K562 (cell line): ENCODE results near the gene STARD8.

Experiments used
- FOS ChIP-seq: IDR thresholded peaks from 3 replicates; pipeline ENCODE4 v1.6.1; 2011; ENCODE audit not compliant: insufficient read length; ENCODE audit errors: extremely low read depth
- JUNB ChIP-seq: fragments of 450-650 bp; formaldehyde crosslinking; conservative IDR thresholded peaks from 2 replicates; pipeline ENCODE4 v1.4.0; 2020; ENCODE audit warnings: mild to moderate bottlenecking
- POLR2AphosphoS5 ChIP-seq: IDR thresholded peaks from 2 replicates; pipeline ENCODE4 v1.6.1; 2011; ENCODE audit warnings: mild to moderate bottlenecking, low read depth, low read length, moderate library complexity; ENCODE audit not compliant: control insufficient read depth, insufficient read depth
- POLR2G ChIP-seq: fragments of 200-400 bp; formaldehyde crosslinking; IDR thresholded peaks from 2 replicates; pipeline ENCODE4 v1.6.1; 2017; ENCODE audit warnings: low read depth, mild to moderate bottlenecking, antibody characterized with exemption, low read length, moderate library complexity
- ZNF121 ChIP-seq: sonication (generic); formaldehyde crosslinking; conservative IDR thresholded peaks from 2 replicates; pipeline ENCODE4 v1.8.0; 2022; ENCODE audit warnings: missing genetic modification reagents
- TF ChIP-seq, protein P1 (sequence below), 2 experiments: fragments of 450-650 bp; formaldehyde crosslinking in 1 of 2; IDR thresholded peaks; 2 replicates each; pipeline versions ENCODE4 v1.4.0 to v1.6.1; 2014 to 2020; ENCODE audit warnings: mild to moderate bottlenecking in 2 of 2, borderline replicate concordance in 1 of 2, low read depth in 1 of 2
- TF ChIP-seq, protein P2 (sequence below), 3 experiments: IDR thresholded peaks in 2 of 3; conservative IDR thresholded peaks in 1 of 3; 2 replicates each; pipeline ENCODE4 v1.5.1; 2011 to 2012; ENCODE audit warnings: low read length in 3 of 3, mild to moderate bottlenecking in 3 of 3, control low read depth in 2 of 3, improper control_type of control experiment in 1 of 3, inconsistent platforms in 1 of 3, low read depth in 1 of 3, mixed read lengths in 1 of 3, moderate library complexity in 1 of 3; ENCODE audit not compliant: insufficient read depth in 2 of 3

DNA sequence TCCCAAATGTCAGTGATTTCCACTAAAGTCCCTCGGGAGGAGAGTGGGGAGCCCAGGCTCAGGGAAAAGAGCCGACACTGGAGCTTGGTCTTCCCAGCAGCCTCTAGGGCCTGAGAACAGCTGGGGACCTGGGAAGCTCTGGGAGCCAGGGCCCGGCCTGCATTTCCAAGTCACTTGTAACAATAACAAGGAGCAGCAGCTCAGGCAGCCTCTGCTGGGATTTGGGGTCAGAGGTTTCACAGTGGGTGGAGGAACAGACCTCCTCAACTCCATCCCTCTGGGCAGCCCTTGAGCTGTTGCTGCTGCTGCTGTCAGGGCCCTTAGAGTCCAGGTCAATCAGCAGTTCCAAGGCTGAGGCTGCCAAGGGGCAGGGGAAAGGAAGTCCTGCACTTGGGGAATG, 11.1 kb downstream of the STARD8 start:
- TF ChIP-seq JUNB (no peak), FOS (no peak), POLR2AphosphoS5 (no peak), POLR2G (no peak), ZNF121 (CRISPR knock-in tag) (no peak)
- TF ChIP-seq, protein P1, sequence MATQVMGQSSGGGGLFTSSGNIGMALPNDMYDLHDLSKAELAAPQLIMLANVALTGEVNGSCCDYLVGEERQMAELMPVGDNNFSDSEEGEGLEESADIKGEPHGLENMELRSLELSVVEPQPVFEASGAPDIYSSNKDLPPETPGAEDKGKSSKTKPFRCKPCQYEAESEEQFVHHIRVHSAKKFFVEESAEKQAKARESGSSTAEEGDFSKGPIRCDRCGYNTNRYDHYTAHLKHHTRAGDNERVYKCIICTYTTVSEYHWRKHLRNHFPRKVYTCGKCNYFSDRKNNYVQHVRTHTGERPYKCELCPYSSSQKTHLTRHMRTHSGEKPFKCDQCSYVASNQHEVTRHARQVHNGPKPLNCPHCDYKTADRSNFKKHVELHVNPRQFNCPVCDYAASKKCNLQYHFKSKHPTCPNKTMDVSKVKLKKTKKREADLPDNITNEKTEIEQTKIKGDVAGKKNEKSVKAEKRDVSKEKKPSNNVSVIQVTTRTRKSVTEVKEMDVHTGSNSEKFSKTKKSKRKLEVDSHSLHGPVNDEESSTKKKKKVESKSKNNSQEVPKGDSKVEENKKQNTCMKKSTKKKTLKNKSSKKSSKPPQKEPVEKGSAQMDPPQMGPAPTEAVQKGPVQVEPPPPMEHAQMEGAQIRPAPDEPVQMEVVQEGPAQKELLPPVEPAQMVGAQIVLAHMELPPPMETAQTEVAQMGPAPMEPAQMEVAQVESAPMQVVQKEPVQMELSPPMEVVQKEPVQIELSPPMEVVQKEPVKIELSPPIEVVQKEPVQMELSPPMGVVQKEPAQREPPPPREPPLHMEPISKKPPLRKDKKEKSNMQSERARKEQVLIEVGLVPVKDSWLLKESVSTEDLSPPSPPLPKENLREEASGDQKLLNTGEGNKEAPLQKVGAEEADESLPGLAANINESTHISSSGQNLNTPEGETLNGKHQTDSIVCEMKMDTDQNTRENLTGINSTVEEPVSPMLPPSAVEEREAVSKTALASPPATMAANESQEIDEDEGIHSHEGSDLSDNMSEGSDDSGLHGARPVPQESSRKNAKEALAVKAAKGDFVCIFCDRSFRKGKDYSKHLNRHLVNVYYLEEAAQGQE (IDR thresholded peaks at IDR 0.05; ENCODE audit: borderline replicate concordance): no peak
- TF ChIP-seq, protein P1 (CRISPR knock-in tag; IDR thresholded peaks at IDR 0.05; ENCODE audit: low read depth): no peak
- TF ChIP-seq, protein P2, sequence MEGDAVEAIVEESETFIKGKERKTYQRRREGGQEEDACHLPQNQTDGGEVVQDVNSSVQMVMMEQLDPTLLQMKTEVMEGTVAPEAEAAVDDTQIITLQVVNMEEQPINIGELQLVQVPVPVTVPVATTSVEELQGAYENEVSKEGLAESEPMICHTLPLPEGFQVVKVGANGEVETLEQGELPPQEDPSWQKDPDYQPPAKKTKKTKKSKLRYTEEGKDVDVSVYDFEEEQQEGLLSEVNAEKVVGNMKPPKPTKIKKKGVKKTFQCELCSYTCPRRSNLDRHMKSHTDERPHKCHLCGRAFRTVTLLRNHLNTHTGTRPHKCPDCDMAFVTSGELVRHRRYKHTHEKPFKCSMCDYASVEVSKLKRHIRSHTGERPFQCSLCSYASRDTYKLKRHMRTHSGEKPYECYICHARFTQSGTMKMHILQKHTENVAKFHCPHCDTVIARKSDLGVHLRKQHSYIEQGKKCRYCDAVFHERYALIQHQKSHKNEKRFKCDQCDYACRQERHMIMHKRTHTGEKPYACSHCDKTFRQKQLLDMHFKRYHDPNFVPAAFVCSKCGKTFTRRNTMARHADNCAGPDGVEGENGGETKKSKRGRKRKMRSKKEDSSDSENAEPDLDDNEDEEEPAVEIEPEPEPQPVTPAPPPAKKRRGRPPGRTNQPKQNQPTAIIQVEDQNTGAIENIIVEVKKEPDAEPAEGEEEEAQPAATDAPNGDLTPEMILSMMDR (IDR thresholded peaks at IDR 0.05 in 2 of 3, conservative IDR thresholded peaks at IDR 0.05 in 1 of 3; ENCODE audit: insufficient read depth in 2 of 3, low read depth in 1 of 3, low read length in 3 of 3): no peak
